Lower leg skin (tissue), 4 donors: ENCODE data around the gene MRPL18. TPM values are rescaled to one million over a fixed set of nuclear protein-coding genes. Genes with fewer than 3 reads are reported as not detected.
A peak's percentile ranks its signal among the peaks of the same experiment; 100 is the strongest.

Source experiments
- DNase-seq, 2 donors: peaks; one replicate each; pipeline ENCODE4 v3.0.0-alpha.2; 2019; ENCODE audit warnings: low spot score in 2 of 2
- H3K4me3 ChIP-seq: fragments of 200-600 bp; sonication (generic); 2 replicates; pipeline ENCODE4 v1.5.1; 2017; ENCODE audit warnings: mild to moderate bottlenecking, low read depth; ENCODE audit not compliant: poor library complexity, severe bottlenecking
- CTCF ChIP-seq, 3 donors: fragments of 450-650 bp; IDR thresholded peaks; one replicate each; pipeline ENCODE4 v1.5.1; 2016; ENCODE audit warnings: antibody characterized with exemption in 3 of 3, mild to moderate bottlenecking in 3 of 3, moderate library complexity in 2 of 3
- POLR2A ChIP-seq, 2 donors: fragments of 450-650 bp; IDR thresholded peaks; one replicate each; pipeline ENCODE4 v1.6.1; 2016 to 2017; ENCODE audit warnings: antibody characterized with exemption in 2 of 2, mild to moderate bottlenecking in 1 of 2, moderate library complexity in 1 of 2
- WGBS, 2 donors: methylation state at CpG; one replicate each; pipeline ENCODE4 v1.1.5; 2018; 5-methylcytosine and 5-hydroxymethylcytosine counted together
- intact Hi-C: fragments of 100-400 bp; cut with DNase I; formaldehyde crosslinking; loops from one replicate; pipeline ENCODE4 v1.15.0; 2023; ENCODE audit warnings: low total_unique reads
- total RNA-seq, 4 donors: library from RNA; depleted of rRNA; stranded (reverse); fragments of >200 nt; gene quantifications; one replicate each; pipeline ENCODE4 v1.1.0, GENCODE V29; 2016

Gene MRPL18
- total RNA-seq, 4 donors from 2014 or later, result 57.4 to 68.6 (median 59.2) TPM

GRCh38 chr6:159762681-159763293, 27.5 kb upstream of the MRPL18 start:
- 25 to 45% methylated on average over 14 to 16 of the region's 16 CpGs for WGBS, 2 donors
- intact Hi-C loops, result loop anchor here (10.0 kb wide), 1 partner anchor 68 kb away; the partner anchor contains the start of gene SOD2
- TF ChIP-seq POLR2A (IDR thresholded peaks at IDR 0.05), result no peak
- TF ChIP-seq CTCF (IDR thresholded peaks at IDR 0.05), result no peak
- peak; percentile 25 to 85 for DNase-seq
- peak overlapping the region; percentile 67 for H3K4me3 ChIP-seq

- H3K4me3 ChIP-seq, result no peak overlapping the region
- TF ChIP-seq POLR2A (IDR thresholded peaks at IDR 0.05) (no peak), CTCF (IDR thresholded peaks at IDR 0.05) (no peak)
- intact Hi-C loops, result loop anchor here (10.0 kb wide), 1 partner anchor 72 kb away; the partner anchor contains the start of gene SOD2
- DNase-seq, result no peak
Measured at GRCh38 chr6:159766906-159767305, 23.4 kb upstream of the MRPL18 start.

GRCh38 chr6:159769470-159769869, 20.8 kb upstream of the MRPL18 start:
- TF ChIP-seq CTCF (IDR thresholded peaks at IDR 0.05) (no peak), POLR2A (IDR thresholded peaks at IDR 0.05) (no peak)
- no peak overlapping the region for H3K4me3 ChIP-seq
- no peak for DNase-seq
- intact Hi-C loops, result loop anchor here (10.0 kb wide), 1 partner anchor 75 kb away; the partner anchor contains the start of gene SOD2

GRCh38 chr6:159772196-159772595, 18.1 kb upstream of the MRPL18 start:
- intact Hi-C loops, result no loop called here
- no peak for TF ChIP-seq POLR2A (IDR thresholded peaks at IDR 0.05)
- no peak for TF ChIP-seq CTCF (IDR thresholded peaks at IDR 0.05)
- DNase-seq, result no peak
- WGBS, 2 donors, result 0 to 43% methylated on average over 1 of the region's 1 CpG
- no peak overlapping the region for H3K4me3 ChIP-seq

GRCh38 chr6:159777240-159777904, 12.9 kb upstream of the MRPL18 start:
- WGBS, 2 donors, result 79 to 83% methylated on average over 7 of the region's 7 CpGs
- H3K4me3 ChIP-seq, result no peak overlapping the region
- TF ChIP-seq CTCF (IDR thresholded peaks at IDR 0.05) (no peak), POLR2A (IDR thresholded peaks at IDR 0.05) (no peak)
- no peak for DNase-seq
- intact Hi-C loops, result no loop called here
